Measurements from ENCODE around the gene BTBD1. TPM values are rescaled to one million over a fixed set of nuclear protein-coding genes. Genes with fewer than 3 reads are reported as not detected.
A peak's percentile ranks its signal among the peaks of the same experiment; 100 is the strongest.
"Not testable (repeated sequence)": the region's sequence is repeated elsewhere in the genome, so short reads cannot be mapped to it uniquely, and the experiment has no call there.

BTBD1 gene
- total RNA-seq, 1 donor from 2014 or later: 51.3 TPM

GRCh38 chr15:83012636-83013035, 54.4 kb downstream of the BTBD1 start:
- DNase-seq (ENCODE audit: extremely low spot score in 2 of 2): no peak
- Histone ChIP-seq H3K27me3 (no peaks in the 10 kb centered on the region), H3K4me3 (peak overlapping the region in 1 of 2 donors; percentile 99), H3K4me1 (peaks cover 32% of the 10 kb centered on the region), H3K9me3 (no peaks in the 10 kb centered on the region), H3K36me3 (peaks cover 0 to 25% of the 10 kb centered on the region in 2 donors), H3K27ac (no peak overlapping the region)
- intact Hi-C loops (cut with DNase I): no loop called here
- TF ChIP-seq POLR2AphosphoS5 (IDR thresholded peaks at IDR 0.05; ENCODE audit: insufficient read depth in 1 of 2, low read depth in 1 of 2): no peak
- TF ChIP-seq POLR2A (IDR thresholded peaks at IDR 0.05): no peak
- TF ChIP-seq, protein P1, sequence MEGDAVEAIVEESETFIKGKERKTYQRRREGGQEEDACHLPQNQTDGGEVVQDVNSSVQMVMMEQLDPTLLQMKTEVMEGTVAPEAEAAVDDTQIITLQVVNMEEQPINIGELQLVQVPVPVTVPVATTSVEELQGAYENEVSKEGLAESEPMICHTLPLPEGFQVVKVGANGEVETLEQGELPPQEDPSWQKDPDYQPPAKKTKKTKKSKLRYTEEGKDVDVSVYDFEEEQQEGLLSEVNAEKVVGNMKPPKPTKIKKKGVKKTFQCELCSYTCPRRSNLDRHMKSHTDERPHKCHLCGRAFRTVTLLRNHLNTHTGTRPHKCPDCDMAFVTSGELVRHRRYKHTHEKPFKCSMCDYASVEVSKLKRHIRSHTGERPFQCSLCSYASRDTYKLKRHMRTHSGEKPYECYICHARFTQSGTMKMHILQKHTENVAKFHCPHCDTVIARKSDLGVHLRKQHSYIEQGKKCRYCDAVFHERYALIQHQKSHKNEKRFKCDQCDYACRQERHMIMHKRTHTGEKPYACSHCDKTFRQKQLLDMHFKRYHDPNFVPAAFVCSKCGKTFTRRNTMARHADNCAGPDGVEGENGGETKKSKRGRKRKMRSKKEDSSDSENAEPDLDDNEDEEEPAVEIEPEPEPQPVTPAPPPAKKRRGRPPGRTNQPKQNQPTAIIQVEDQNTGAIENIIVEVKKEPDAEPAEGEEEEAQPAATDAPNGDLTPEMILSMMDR (IDR thresholded peaks at IDR 0.05): no peak

DNA sequence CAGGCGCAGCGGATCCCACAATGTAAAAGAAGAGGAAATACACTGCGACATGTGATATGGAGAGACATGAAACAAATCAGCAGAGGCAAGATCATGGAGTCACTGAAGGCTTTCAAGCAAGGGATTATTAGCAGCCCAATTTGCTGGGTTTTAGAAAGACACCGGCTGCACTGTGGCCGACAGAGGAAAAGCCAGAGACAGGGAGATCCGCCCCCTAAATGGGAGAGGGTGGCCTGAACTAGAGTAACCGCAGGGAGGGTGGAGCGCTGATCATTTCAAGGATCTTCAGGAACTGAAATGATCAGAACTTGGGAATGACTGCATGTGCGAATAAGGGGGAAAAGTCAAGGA, 55.0 kb downstream of the BTBD1 start:
- peak overlapping the region; percentile 84 for H3K27ac ChIP-seq
- no peak for DNase-seq (ENCODE audit: extremely low spot score in 2 of 2)
- H3K27me3 ChIP-seq: no peaks in the 10 kb centered on the region
- intact Hi-C loops (cut with DNase I): no loop called here
- no peaks in the 10 kb centered on the region for H3K9me3 ChIP-seq
- peaks cover 0 to 25% of the 10 kb centered on the region in 2 donors for H3K36me3 ChIP-seq
- H3K4me3 ChIP-seq: peak overlapping the region; percentile 71 to 99
- no peak for TF ChIP-seq POLR2AphosphoS5 (IDR thresholded peaks at IDR 0.05; ENCODE audit: insufficient read depth in 1 of 2, low read depth in 1 of 2)
- TF ChIP-seq, protein P1 (IDR thresholded peaks at IDR 0.05): no peak
- no peak for TF ChIP-seq POLR2A (IDR thresholded peaks at IDR 0.05)
- H3K4me1 ChIP-seq: peaks cover 32% of the 10 kb centered on the region

- Histone ChIP-seq H3K27ac (peak within 1 kb of the TSS; percentile 84), H3K9me3 (no peaks in the 10 kb centered on the region), H3K27me3 (no peaks in the 10 kb centered on the region), H3K4me1 (peaks cover 32% of the 10 kb centered on the region), H3K4me3 (peak within 1 kb of the TSS; percentile 71 to 99), H3K36me3 (peaks cover 0 to 29% of the 10 kb centered on the region in 2 donors)
- TF ChIP-seq, protein P1 (IDR thresholded peaks at IDR 0.05): peak; percentile 32 to 61 (median 44)
- peak in 1 of 2 donors; percentile 64 for TF ChIP-seq POLR2A (IDR thresholded peaks at IDR 0.05)
- TF ChIP-seq POLR2AphosphoS5 (IDR thresholded peaks at IDR 0.05; ENCODE audit: insufficient read depth in 1 of 2, low read depth in 1 of 2): peak; percentile 94
- intact Hi-C loops (cut with DNase I): no loop called here
- DNase-seq (ENCODE audit: extremely low spot score in 2 of 2): peak in 1 of 2 donors; percentile 93
Measured at GRCh38 chr15:83011271-83012075, 55.6 kb downstream of the BTBD1 start, which contains the start of gene C15orf40. C15orf40 (minus strand) TSS chr15:83011639; CDS start chr15:83011607, 32 bp downstream.

DNA sequence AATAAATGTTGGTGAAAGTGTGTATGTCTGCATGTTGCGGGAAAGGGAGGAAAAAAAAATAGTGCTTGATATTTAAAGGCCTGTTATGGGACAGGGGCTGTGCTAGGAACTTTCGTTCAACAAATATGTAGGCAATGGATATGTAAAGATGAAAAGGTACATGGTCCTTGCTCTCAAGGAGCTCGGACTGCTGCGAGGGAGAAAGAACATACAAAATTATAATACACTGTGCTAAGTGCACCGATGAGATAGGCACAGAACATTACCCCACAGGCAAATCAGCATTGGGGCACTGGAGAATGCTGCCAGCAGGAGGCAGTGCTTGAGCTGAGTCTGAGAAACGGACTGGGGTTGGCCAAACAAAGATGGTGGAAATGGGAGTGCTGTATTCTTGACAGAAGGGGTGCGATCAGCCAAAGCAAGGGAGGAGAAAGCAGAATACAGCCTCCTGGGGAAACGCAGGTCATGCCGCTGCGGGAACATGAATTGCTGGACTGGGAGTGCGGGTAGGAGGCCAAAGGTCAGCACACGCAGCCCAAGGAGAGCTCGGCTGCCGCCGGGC, 56.3 kb downstream of the BTBD1 start:
- TF ChIP-seq, protein P1 (IDR thresholded peaks at IDR 0.05): peak in 1 of 3 experiments; percentile 40
- TF ChIP-seq POLR2AphosphoS5 (IDR thresholded peaks at IDR 0.05; ENCODE audit: insufficient read depth in 1 of 2, low read depth in 1 of 2) (no peak), POLR2A (IDR thresholded peaks at IDR 0.05) (no peak)
- intact Hi-C loops (cut with DNase I): no loop called here
- no peak for DNase-seq (ENCODE audit: extremely low spot score in 2 of 2)

GRCh38 chr15:83000672-83001031, 66.4 kb downstream of the BTBD1 start:
- H3K27ac ChIP-seq; DNase-seq (ENCODE audit: extremely low spot score in 2 of 2); H3K4me1 ChIP-seq; H3K27me3 ChIP-seq; intact Hi-C loops (cut with DNase I); H3K9me3 ChIP-seq; H3K4me3 ChIP-seq: not testable (repeated sequence)
- peaks cover 0 to 11% of the 10 kb centered on the region in 2 donors for H3K36me3 ChIP-seq

More for the DNA sequence above, 56.3 kb downstream of the BTBD1 start:
- Histone ChIP-seq H3K27ac (peak overlapping the region; percentile 84), H3K4me1 (peaks cover 32% of the 10 kb centered on the region), H3K27me3 (no peaks in the 10 kb centered on the region), H3K9me3 (no peaks in the 10 kb centered on the region), H3K4me3 (peak overlapping the region; percentile 71 to 99), H3K36me3 (peaks cover 0 to 32% of the 10 kb centered on the region in 2 donors)
